GM18909 (cell line): Measurements from ENCODE around the gene DRD2.

ENCODE experiments used
- ATAC-seq: cut with Tn5 transposase; IDR thresholded peaks from one replicate; pipeline ENCODE4 v1.9.1; 2021; ENCODE audit warnings: mild to moderate bottlenecking; ENCODE audit not compliant: unreplicated experiment, poor library complexity

The DRD2 gene

DNA sequence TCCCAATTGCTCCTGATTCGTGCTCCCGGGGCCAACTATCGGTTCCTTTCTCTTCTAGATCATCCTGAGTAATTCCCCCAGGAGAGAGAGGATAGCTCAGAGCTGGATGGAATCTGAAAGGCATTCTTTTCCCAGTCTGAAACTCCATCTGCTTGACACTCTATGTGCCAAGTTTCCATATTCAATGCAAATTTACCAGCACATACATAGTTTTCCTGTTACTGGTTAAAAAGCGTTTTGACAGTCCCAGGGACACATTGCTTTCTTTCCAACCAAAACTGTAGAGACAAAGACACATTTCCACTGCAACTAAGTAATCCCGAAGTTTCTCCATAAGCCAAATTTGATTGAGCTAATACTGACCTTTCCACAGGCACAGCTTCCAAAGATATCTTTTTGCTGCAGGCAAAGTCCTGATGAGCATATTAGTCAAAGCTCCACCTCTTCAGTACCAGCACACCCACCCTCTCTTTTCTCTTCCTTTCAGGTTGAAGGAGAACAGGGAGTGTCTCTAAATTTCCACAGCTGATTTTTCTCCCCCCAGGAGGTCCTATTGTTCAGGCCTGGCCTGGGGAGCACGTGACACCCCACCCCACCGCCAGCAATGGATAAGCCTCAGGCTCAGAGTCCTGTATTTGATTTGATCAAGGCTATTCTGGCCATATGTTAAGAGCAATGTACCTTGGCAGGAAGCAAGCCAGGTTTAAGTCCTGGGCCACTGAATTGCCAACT is 97.4 kb downstream of the DRD2 start:
- ATAC-seq, result no peak

DNA sequence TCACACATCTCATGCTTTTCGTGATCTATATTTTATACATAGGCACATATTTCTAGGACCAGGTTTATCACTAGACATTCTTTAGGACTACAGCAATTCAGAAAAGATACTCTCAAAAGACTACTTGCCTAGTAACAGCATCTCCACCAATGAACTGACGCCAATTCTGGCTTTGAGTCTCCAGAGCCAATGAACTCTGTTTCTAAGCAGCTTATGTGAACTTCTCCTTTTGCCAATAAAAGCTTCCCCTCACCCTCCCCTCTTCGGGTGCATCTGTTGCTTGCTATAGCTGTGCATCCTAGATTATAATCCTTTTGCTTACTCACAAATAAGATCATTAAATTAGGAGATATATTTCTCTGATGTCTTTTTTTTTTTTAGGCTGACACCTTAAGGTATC is 99.0 kb downstream of the DRD2 start:
- ATAC-seq, result no peak

DNA sequence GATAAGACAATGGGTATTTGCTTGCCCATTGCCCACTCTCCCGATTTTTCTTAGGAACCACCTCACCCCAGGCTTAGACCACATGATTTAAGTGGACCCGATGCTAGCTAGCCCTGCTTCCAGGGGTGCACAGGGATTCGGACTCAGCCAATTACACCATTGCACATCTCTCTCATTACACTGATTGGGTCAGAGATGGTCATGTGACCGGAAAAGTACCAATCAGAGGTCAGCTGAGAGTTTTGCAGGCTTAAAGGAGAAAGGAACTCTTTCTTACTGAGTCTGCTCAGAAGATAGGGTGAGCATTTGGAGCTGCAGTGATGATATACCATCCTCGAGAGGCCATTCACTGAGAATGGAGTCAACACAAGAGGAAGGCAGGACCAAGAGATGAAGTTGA is 99.8 kb downstream of the DRD2 start:
- no peak for ATAC-seq

DNA sequence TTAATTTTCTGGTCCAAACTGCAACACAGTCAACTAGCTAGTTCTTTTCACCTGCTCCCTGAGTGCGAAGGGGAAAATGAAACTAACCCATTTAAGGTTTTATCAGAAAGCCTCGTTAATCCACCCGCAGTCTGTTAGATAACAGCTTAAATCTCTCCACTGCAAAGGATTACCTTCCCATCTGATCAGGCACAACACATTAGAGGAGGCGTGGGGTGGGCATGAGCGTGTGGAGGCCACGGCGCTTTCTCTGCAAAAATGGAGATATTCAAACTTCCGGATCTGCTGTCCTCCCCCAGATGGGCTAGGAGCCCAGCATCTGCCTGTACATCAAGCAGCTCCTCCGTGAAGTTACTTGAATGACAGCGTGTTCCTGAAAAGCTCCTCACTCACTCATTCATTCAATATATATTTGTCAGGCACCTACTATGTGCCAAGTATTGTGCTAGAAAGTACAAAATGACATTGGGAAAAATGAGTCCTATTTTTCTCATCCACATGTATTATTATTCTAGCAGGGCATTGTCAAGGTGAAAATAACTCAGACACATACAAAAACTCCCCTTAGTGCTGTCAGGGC is 101.1 kb downstream of the DRD2 start:
- ATAC-seq, result no peak

DNA sequence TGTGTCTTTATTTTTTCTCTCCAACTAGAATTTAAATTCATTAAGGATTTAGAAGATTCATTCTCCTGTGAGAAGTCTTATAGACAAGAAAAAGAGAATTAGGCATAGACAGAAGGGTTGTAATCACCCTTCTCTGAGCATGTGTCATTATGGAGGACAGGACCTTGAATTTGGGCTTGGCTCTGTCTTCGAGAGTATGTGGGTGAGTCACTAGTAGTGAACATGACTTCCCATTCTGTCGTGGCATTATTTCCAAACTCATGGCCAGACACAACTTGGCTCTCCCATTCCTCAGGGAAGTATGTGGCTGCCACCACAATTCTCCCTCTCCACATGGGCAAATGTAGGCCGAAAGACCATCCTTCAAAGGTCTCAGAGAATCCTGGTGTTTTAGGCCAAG is 101.9 kb downstream of the DRD2 start:
- no peak for ATAC-seq

DNA sequence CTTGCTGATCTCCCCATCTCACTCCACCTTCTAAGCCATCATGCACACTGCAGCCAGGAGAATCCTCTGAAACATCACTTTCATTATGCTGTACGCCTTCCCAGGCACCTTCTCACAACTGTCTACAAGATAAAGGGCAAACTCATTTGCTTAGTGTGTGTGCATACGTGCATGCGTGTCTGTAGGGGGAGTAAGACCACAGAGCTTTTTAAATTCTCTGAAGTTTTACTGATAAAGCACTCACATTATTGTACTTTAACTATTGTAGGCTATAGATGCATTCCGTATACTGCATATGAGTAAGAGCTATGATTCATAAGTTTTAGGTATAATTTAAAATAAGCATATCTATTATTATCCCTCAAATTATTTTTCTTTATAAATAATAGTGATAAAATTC is 102.9 kb downstream of the DRD2 start:
- ATAC-seq, result no peak

DNA sequence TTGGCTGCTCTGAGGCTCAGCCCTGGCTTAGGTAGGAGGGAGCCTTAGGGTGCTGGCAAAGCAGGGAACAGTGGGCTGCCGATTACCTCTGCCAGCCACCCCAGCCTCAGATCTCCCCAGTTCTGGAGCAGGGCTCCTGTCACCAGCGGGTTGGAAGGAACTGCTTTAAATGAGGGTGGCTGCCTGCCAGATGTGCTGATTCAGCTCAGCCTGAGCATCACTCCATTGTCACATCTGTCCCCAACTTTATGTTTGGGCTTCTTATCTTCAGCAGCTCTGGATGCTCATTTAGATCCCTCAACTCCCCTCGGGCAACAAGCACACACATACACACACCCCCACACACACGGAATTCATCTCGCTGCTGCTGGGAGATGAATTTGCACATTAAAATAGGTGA is 104.6 kb downstream of the DRD2 start:
- ATAC-seq, result no peak

DNA sequence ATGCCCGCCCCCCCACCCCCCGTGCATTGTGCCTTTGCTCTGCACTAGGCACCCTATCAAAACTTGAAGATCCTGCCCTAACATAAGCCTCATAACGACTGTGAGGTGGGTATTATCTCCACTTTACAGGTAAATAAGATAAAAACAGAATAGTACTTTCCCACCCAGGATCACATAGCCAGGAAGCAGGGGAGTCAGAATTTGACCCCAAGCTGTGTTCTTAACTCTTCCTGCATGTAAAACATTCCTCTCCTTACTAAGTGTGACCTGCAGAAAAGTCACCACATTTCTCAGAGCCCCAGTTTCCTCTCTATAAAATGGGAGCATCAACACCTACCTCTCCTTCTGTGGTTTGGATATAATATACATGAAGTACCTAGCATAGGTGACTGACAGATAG is 105.8 kb downstream of the DRD2 start:
- ATAC-seq, result no peak

DNA sequence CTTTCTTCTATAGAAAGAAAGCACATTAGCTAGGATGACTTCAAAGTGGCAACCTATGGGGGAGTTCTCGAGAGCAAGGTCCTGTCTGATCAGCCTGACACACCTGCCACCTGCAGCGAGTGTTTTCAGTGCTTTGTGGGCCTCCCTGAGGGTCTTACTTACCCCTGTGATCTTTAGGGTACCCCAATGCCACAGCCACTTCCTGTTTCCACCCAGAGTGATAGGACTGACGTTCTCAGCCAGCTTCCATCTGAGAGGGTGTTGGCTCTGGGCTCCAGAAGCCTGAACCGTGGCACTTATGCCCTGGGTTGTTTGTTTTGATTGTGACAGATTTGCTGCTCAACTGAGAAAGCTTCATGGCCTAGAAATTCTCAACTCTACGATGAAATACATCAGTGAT is 109.3 kb downstream of the DRD2 start:
- ATAC-seq, result no peak

DNA sequence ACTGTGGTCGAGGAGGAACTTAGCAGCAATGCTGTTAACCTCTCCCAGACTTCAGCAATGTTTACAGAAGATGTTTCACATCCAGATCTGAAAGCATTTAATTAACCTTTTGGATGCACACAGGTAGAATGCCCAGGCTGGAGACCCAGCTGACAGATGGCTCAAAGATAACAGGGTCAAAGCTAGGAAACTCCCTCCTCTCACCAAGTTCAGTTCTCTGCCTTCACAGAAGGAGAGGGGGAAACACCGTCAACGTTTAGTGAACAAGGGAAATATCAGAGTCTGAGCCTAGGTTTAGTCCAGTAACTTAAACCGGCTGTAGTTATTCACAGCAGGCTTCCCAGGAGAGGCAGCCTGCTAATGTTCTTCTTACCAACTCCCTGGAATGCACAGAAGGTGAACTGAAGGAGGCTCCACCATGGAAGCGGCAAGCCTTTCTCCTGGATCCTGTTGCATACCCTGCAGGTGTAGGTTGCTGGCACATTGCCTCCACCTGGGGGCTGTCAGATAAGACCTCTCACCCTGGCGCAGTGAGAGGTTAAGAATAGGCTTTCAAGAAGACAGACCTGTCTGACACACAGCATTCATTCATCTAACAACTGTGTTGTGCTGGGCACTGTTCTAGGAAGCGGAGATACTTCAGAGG is 111.1 kb downstream of the DRD2 start:
- ATAC-seq, result no peak

DNA sequence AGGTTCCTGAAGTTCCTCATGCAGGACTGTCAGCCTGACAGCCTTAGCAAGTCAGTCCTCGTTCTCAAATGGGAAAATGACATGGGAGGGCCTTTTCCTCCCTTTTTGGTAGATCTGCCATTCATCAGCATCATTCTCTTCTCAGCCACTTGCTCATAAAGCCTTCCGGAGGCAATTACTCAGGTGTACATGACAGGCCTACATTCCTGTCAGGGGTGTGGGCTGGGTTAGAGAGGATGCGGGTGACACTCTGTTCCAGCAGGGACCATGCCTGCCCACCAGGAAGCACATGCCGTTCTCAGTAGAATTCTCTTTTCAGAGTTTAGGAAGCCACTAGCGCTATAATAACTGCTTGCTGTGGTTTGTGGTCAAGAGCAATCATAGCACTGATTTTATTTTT is 111.8 kb downstream of the DRD2 start:
- no peak for ATAC-seq
